Bronchial epithelial cell (primary cell): ENCODE results near the gene UBR1. TPM values are rescaled to one million over a fixed set of nuclear protein-coding genes. Genes with fewer than 3 reads are reported as not detected.

Source experiments
- DNase-seq: peaks from one replicate; pipeline ENCODE4 v3.0.0-alpha.2; 2010; ENCODE audit warnings: low read depth
- FAIRE-seq: peaks from 2 replicates; lab custom pipeline; 2011; peaks lifted over from hg19 to GRCh38; lab: Jason Lieb, UNC
- H3K27me3 ChIP-seq: 2 replicates; pipeline ENCODE4 v1.5.1; 2011; ENCODE audit warnings: low read length; ENCODE audit not compliant: control insufficient read depth, insufficient read depth
- H3K36me3 ChIP-seq: 2 replicates; pipeline ENCODE4 v1.5.1; 2011; ENCODE audit warnings: low read length; ENCODE audit not compliant: control insufficient read depth, insufficient read depth
- H3K4me3 ChIP-seq: 2 replicates; pipeline ENCODE4 v1.5.1; 2011; ENCODE audit warnings: mild to moderate bottlenecking, low read depth, low read length, control low read depth
- total RNA-seq: library from RNA; depleted of rRNA; stranded (reverse); fragments of >200 nt; gene quantifications from 2 replicates; pipeline ENCODE4 v1.2.1, GENCODE V29; 2014
- TF ChIP-seq, protein P1 (sequence below): IDR thresholded peaks from 2 replicates; pipeline ENCODE4 v1.5.1; 2011; ENCODE audit warnings: mild to moderate bottlenecking, moderate library complexity, low read length, control low read depth, inconsistent platforms; ENCODE audit not compliant: insufficient read depth, severe bottlenecking

Gene UBR1
- total RNA-seq, 1 donor from 2014 or later: 18.4 TPM

DNA sequence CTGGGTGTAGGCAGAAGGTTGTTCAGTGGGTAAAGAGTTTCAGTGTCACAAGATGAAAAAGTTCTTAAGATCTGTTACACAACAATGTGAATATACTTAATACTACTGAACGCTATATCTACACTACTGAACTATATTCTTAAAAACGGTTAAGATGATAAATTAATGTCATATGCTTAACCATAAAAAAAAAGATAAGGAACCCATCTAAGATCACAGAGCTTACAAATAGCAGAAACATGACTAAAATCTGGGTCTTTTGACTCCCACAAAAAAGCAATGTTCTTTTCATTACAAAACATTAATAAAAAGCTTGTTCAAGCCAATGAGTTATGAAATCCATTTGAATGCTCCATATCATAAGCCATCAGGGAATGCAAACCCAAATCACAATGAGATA lies 34.4 kb downstream of the UBR1 start:
- Histone ChIP-seq H3K4me3 (no peak overlapping the region), H3K36me3 (peaks cover 7% of the 10 kb centered on the region), H3K27me3 (no peaks in the 10 kb centered on the region)
- TF ChIP-seq, protein P1, sequence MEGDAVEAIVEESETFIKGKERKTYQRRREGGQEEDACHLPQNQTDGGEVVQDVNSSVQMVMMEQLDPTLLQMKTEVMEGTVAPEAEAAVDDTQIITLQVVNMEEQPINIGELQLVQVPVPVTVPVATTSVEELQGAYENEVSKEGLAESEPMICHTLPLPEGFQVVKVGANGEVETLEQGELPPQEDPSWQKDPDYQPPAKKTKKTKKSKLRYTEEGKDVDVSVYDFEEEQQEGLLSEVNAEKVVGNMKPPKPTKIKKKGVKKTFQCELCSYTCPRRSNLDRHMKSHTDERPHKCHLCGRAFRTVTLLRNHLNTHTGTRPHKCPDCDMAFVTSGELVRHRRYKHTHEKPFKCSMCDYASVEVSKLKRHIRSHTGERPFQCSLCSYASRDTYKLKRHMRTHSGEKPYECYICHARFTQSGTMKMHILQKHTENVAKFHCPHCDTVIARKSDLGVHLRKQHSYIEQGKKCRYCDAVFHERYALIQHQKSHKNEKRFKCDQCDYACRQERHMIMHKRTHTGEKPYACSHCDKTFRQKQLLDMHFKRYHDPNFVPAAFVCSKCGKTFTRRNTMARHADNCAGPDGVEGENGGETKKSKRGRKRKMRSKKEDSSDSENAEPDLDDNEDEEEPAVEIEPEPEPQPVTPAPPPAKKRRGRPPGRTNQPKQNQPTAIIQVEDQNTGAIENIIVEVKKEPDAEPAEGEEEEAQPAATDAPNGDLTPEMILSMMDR: no peak
- DNase-seq (no peak), FAIRE-seq (no peak)

DNA sequence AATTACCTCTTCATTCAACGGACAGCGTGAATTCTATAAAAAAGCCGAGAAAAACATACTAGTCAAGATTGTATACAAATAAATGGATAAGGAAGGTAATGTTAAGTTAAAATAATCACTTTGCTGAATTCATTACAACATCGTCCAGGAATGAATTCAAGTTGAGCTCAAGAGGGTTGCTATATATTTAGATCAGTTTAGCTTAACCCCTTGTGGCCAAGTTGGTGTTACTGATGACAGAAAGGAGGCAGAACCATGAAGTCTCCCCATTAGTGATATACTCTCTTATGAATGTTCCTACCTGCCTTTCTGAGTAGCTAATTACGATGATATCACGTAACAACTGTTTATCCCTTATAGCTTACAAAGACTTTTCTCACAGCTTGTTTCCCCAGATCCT lies 34.9 kb downstream of the UBR1 start:
- H3K36me3 ChIP-seq: peaks cover 7% of the 10 kb centered on the region

DNA sequence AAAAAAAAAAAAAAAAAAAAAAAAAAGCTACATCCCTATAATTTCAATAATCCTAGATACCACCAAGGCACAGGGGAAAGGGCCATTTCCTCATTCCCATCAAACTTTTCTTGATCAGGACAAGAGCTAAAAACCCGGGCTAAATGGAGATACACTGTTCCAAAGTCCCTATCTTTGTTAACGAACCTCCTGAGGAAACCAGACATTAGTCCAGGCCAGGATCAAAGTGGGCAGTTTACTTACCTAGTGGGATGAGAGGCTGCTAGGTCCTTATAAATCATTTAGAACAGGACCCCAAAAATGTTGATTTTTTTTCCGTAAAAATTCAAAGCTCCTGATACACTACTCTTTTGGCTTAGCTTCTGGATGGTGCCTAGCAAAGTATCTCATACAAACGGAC lies 35.6 kb downstream of the UBR1 start:
- H3K36me3 ChIP-seq: peaks cover 7% of the 10 kb centered on the region
- no peak for DNase-seq
- TF ChIP-seq, protein P1: no peak
- no peak for FAIRE-seq
- H3K4me3 ChIP-seq: no peak overlapping the region
- no peaks in the 10 kb centered on the region for H3K27me3 ChIP-seq

More for the DNA sequence above, 34.9 kb downstream of the UBR1 start:
- DNase-seq (no peak), FAIRE-seq (no peak)
- H3K4me3 ChIP-seq: no peak overlapping the region
- TF ChIP-seq, protein P1: no peak
- no peaks in the 10 kb centered on the region for H3K27me3 ChIP-seq

DNA sequence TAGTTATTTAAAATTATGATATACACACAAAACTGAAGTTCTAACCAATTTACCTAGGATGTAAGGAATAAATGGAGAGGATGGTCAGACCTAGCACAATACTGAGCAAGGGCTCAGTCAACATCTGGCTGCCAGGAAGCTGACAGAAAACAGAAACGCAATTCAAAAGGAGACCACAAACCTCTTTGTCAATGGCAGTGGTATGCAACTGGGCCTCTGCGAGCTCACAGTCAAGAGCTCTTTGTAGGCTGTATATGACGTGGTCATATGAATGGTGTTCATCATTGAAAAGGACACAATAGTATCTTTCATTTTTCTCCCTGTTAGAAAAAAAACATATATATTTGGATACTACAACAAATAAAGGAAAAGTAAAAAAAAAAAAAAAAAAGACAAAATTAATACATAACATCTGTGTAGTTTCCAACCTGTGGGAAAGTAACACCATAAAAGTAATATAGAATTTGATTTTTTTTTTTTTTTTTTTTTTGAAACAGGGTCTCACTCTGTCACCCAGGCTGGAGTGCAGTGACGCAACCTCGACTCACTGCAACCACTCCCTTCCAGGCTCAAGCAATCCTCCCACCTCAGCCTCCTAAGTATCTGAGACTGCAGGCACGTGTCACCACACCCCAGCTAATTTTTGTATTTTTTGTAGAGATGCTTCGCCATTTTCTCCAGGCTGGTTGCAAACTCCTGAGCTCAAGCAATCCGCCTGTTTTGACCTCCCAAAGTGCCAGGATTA lies 37.9 kb downstream of the UBR1 start:
- Histone ChIP-seq H3K36me3 (peaks cover 3% of the 10 kb centered on the region), H3K27me3 (no peaks in the 10 kb centered on the region), H3K4me3 (no peak overlapping the region)
- FAIRE-seq (no peak), DNase-seq (peak; percentile 24)
- TF ChIP-seq, protein P1: no peak

DNA sequence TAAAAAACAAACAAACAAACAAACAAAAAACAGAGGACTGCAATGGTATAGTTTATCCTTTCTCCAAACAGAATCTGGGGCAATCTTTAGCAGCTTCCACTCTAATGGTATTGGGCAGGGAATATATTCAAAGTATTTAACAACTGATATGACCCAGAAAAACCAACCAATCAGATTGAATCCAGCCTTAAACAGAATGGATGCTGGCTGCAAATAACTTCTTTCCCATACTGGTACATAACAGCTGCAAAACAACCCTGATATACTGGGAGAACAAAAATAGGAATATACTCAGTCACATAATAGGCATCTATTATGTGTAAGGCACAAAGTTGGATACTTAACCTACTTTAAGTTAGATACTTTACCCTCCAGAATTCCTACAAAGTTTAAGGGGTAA lies 49.1 kb downstream of the UBR1 start:
- DNase-seq (no peak), FAIRE-seq (no peak)
- no peaks in the 10 kb centered on the region for H3K27me3 ChIP-seq
- H3K36me3 ChIP-seq: peaks cover 1% of the 10 kb centered on the region
- H3K4me3 ChIP-seq: no peak overlapping the region
- TF ChIP-seq, protein P1: no peak

DNA sequence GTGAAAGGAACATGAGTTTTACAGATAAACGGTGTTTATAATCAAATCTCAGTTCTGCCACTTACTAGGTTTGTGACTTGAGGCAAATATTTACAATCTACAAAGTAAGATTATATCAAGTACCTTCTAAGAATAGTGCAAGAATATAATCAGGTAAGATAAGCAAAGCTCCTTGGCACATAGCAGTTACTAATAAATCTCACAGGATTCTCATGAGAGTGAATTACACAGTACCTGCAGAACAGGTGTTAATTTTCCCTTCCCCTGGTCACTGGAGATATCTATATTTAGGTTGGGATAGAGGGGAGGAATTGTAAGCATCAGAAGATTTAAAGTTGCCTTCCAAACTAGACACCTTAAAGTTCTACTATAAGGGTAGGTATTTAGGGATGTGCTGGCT lies 53.0 kb downstream of the UBR1 start:
- TF ChIP-seq, protein P1: no peak
- DNase-seq (no peak), FAIRE-seq (no peak)
- Histone ChIP-seq H3K27me3 (no peaks in the 10 kb centered on the region), H3K36me3 (peaks cover 1% of the 10 kb centered on the region), H3K4me3 (no peak overlapping the region)
